ENCODE measurements around the gene ATRNL1.

DNA sequence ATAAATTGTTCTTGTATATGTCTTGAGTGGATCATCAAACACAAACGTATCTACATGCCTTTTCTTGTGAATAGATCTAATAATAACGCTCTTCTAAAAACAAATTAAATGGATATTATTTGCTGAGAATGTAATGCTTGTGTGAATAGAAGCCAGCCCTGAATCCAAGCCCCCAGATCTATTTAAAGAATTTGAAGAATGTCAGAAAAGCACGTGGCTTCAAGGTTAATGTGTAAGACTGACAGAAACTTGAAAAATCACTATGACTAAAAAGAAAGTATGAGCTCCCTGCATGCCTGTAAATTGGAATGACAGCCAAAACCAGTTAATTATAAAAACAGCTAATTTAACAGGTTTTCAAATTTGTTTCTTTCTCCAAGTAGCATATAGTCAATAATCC, 43.2 kb upstream of the ATRNL1 start:
- TF ChIP-seq, protein P1, sequence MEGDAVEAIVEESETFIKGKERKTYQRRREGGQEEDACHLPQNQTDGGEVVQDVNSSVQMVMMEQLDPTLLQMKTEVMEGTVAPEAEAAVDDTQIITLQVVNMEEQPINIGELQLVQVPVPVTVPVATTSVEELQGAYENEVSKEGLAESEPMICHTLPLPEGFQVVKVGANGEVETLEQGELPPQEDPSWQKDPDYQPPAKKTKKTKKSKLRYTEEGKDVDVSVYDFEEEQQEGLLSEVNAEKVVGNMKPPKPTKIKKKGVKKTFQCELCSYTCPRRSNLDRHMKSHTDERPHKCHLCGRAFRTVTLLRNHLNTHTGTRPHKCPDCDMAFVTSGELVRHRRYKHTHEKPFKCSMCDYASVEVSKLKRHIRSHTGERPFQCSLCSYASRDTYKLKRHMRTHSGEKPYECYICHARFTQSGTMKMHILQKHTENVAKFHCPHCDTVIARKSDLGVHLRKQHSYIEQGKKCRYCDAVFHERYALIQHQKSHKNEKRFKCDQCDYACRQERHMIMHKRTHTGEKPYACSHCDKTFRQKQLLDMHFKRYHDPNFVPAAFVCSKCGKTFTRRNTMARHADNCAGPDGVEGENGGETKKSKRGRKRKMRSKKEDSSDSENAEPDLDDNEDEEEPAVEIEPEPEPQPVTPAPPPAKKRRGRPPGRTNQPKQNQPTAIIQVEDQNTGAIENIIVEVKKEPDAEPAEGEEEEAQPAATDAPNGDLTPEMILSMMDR (IDR thresholded peaks at IDR 0.05) = no peak
- TF ChIP-seq POLR2A (IDR thresholded peaks at IDR 0.05) (no peak), EP300 (IDR thresholded peaks at IDR 0.05) (no peak)

Data from suprapubic skin (tissue), 3 donors.